ENCODE data around the gene ZNF521.
"Not testable (repeated sequence)": the region's sequence is repeated elsewhere in the genome, so short reads cannot be mapped to it uniquely, and the experiment has no call there.

Gene ZNF521

DNA sequence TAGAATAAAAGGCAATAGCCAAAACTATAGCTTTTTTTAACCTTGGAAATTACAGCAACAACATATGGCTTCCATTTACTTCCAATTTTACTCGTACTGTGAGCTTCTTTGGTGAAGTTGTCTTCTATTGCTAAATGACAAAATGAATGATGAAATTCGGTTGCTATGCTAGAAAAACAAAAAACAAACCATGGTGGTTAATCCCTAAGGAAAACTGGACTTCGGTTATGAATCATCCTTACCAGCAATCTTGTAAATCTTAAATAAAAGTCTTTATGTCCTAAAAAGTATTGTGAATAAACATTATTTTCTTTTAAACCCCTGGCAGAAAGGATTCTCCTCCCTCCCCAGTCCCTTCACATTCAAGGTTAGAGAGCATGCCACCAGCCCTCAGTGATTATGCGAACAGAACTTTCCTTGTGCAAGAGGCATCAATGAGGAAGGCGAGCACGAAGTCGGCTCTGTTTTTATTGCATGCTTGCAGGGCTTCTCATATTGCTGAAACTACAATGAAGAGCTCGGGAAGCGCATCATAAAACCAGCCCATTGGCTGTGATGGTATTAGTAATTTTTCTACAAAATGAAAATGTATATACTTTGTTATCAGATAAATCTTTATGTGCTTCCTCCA is 62.9 kb downstream of the ZNF521 start:
- DNase-seq (ENCODE audit: low spot score), result no peak

DNA sequence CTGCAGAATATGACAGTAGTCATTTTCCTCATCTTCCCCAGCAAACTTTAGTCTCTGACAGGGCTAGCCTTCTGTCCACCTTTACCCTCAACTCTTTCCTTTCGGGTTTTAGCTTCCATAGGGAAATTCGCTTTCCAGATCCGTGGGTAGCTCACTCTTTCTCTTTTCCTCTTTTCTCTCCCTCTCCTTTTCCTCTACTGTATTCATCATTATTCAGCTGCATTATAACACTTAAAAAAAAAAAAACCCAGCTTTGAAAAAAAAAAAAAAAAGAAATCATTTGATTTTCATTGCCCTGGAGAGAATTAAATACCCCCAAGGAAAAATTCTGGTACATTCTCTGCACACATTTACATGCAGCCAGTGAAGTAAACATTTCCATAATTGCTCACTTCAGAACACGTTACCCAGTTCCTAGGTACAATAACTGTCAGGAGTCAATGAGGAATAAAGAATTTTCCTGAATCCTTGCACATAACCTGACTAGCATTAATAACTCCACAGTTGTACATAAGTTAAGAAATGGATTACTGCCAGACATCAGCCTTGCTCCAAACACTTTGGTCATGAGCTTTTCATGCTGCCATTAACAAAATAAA is 63.5 kb downstream of the ZNF521 start:
- DNase-seq (ENCODE audit: low spot score), result no peak

DNA sequence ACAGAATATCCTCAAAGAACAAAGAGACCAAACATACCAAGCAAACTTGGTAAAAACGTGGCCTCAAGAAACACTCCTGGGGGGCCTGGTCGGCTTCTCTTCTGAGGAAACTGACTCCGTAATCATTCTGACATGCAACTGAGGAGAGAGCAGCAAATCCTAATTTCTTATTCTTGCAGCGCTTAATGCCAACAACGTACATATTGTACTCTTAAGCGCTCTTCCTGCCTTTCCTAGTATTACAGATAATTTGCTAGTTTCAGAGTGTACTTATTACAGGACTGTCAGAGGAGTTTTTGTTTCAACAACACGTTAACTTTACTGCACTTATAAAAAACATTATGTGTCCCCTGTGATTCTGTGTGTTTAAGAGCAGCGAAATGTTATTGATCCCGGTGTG is 64.9 kb downstream of the ZNF521 start:
- DNase-seq (ENCODE audit: low spot score), result no peak

DNA sequence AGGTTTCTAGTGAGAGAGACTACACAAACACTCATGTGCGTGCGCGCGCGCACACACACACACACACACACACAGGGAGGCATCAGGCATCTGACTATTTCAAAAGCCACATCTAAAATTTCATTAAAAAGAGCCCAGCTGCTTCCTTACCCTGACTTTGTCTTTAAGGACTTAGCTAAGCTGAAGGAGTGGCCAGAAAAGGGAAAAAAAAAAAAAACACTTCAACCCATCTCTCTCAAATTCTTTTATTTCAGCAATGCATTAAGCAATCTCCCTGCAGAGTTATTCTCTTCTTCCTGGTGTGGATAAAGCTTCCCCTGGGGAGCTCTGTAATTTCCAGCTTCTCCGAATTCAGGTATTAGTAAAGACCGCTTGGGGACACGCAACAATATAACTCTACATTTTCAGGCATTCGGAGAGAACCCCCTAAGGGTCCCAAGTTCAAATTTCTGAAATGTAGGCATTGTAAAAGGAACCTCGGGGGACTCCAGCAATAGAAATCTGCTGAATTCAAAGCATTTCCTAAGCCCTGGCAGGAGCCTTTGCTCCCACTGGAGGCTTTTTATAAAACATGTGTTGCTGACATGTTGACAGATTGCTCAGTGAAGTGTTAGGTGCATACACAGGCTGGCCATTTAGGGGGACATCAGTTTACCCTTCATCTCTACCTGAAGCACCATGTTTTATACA is 67.0 kb downstream of the ZNF521 start:
- no peak for DNase-seq (ENCODE audit: low spot score)

DNA sequence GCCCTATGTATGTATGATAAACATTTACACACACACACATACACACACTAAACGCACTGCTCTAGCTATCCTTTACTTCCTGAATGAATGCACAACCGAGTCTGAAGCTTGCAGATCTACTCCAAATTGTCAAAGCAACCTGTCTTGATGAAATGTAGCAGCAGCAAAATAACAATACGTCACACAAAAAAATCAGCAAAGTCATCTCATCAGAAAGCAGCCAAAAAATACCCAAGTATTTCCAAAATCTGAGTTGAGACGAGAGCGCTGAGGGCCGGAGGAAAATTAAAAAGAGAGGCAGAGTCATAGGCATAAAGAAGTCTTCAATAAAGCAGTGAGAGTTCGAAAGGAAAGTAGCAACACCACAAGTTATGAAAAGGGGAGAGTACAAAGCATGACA is 67.7 kb downstream of the ZNF521 start:
- DNase-seq (ENCODE audit: low spot score), result no peak

GRCh38 chr18:25283781-25284180 is 68.2 kb downstream of the ZNF521 start:
- DNase-seq (ENCODE audit: low spot score), result no peak

DNA sequence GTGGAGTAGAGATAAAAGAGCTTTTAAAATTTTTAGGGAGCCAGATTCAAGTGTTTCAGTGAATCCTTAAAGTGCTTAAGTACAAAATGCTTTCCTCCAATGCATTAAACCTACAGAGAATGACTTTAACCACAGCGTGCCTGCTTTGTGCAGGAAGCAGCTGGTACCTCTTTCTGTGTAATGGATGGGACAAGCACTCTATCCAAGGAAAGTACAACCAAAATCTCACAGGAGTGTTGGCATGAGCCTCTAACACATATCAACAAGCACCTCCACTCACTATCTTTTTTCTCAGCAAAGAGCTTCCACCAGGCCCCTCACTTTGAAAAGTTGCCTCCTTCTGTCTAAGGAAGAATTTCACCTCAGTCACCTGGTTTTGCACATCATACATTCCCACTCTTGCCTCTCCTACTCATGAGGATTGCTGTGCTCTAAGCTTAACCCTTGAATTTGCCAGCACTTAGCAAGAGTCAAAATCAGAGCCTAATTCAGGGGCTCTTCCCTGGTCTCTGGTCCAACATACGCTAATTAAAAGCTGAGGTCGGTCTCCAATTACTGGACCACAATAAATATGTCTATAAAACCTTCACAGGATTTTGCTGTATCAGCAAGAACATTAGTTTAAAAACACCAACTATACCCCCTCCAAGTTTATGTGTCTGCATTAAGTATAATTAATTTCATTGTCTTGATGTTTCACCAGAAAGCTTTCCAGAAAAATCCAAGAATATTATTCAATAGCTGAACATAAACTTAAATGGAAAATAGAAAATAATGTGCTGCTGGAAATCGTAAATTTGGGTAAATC is 68.9 kb downstream of the ZNF521 start:
- DNase-seq (ENCODE audit: low spot score), result no peak

GRCh38 chr18:25282282-25282681 is 69.7 kb downstream of the ZNF521 start:
- DNase-seq (ENCODE audit: low spot score), result no peak

DNA sequence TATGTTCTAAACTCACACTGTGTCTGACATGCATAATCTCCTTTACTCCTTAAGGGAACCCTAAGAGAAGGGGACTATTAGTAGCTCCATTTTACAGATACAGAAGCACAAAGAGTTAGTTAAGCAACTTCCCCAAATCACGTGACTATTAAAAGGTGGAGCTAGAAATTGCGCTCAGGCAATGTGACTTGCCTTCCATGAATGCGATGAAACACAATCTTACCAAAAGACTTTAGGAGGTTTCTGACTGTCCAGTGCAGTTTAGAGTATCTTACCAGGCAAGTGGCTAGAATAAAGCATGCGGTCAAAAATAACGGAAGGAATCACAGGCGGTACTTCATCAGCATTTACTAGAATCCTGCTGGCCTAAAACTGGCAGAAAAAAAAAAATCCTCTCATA is 70.4 kb downstream of the ZNF521 start:
- no peak for DNase-seq (ENCODE audit: low spot score)

DNA sequence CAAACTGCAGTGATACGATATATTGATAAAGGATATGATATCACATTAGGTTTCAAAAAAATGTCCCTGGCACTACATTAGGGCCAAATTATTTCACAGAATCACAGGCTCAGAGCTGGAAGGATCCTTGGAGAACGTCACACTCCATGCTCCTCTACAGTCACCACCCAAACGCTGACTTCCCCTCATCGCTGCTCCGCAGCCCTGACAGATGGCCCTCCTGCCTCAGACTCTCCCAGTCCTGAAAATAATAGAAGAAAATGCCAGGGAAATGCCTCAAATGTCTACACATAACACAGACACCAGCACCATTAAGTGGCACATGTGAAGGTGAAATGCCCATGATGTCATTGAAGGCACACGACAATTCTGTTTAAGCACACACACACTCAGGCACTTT is 72.0 kb downstream of the ZNF521 start:
- no peak for DNase-seq (ENCODE audit: low spot score)

GRCh38 chr18:25279556-25279955 is 72.4 kb downstream of the ZNF521 start:
- no peak for DNase-seq (ENCODE audit: low spot score)

- DNase-seq (ENCODE audit: low spot score), result no peak
Measured at GRCh38 chr18:25279133-25279532, 72.8 kb downstream of the ZNF521 start.

DNA sequence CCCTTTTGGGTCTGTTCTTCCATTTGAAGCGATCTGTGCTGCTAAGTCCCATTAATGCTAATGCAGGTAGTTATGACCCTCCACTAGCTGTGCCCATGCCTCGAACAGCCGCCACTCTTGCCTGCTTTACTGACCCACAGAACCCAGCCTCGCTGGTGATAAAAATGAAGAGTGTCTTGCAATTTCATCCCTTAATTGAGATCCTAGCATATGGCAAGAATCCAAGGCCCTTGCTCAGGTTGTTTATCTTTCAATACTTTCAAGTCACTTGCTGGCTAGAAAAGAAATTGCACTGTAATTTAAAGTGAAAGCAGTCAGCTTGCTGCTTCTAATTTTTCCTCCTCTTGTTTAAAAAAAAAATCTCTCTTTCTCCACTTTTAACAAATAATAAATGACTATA is 73.6 kb downstream of the ZNF521 start:
- DNase-seq (ENCODE audit: low spot score), result no peak

GRCh38 chr18:25275412-25276001 is 76.5 kb downstream of the ZNF521 start:
- DNase-seq (ENCODE audit: low spot score), result no peak

DNA sequence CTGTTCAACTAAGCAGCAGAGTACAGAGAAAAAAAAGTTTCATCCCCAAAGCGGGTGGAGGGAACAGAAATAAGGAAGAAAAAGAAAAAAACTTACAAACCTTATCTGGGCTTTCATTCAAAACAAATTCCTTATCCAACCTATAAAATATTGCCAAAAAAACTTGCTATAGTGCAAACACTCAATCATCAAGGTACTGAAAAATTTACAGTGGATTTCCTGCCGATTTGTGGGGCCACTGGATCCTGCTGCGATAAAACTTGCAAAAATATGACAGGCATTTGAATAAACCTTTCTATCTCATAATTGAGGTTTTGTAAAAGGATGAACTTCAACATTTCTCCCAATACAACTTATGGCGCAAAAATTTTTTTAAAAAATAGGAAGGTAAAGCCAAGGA is 77.0 kb downstream of the ZNF521 start:
- no peak for DNase-seq (ENCODE audit: low spot score)

DNA sequence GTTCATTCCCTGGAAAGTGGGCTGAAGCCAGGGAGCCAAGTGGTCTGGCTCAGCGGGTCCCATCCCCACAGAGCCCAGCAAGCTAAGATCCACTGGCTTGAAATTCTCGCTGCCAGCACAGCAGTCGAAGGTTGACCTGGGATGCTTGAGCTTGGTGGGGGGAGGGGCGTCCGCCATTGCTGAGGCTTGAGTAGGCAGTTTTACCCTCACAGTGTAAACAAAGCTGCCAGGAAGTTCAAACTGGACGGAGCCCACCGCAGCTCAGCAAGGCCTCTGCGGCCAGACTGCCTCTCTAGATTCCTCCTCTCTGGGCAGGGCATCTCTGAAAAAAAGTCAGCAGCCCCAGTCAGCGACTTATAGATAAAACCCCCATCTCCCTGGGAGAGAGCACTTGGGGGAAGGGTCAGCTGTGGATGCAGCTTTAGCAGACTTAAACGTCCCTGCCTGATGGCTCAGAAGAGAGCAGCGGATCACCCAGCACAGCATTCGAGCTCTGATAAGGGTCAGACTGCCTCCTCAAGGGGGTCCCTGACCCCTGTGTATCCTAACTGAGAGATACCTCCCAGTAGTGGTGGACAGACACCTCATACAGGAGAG is 84.9 kb downstream of the ZNF521 start:
- DNase-seq (ENCODE audit: low spot score), result not testable (repeated sequence)

DNA sequence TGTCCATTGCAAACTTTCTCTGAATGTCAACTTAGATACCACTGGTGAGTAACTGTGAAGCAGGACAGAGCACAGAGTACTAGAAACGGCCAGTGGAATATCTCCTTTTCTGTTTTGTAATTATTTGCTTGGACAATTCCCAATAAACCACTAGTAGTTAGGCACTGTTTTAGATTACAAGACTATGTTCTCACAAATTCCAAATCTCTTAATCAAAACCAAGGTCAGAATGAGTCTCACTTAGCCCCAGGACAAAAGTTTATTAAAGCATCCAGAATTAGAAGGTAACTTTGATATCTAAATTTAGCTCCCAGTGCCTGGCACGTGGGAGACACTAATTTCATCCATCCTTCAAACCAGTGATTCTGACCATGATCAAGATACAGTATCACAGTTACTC is 89.0 kb downstream of the ZNF521 start:
- no peak for DNase-seq (ENCODE audit: low spot score)

- no peak for DNase-seq (ENCODE audit: low spot score)
Measured at GRCh38 chr18:25261768-25262167, 90.2 kb downstream of the ZNF521 start.

DNA sequence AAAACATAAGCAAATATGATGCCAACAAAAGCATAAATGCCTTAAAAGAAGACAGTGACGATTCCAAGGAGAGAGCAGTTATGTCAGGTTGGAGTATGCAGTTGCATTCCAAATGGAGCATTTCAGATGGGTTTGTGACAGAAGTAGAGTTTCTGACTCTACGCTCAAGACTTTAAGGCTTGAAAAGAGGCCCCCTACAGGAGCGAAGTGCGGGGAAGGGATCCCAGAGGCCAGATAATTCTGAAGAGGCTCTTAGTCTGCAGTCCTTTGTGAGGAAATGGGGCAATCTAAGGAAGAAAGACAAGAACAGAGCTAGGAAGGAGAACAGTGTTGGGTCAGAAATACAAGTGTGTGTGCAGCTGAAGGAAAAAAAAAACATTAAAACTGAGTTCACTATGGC is 95.5 kb downstream of the ZNF521 start:
- no peak for DNase-seq (ENCODE audit: low spot score)

GRCh38 chr18:25253779-25254178 is 98.2 kb downstream of the ZNF521 start:
- no peak for DNase-seq (ENCODE audit: low spot score)

GRCh38 chr18:25253136-25253535 is 98.8 kb downstream of the ZNF521 start:
- no peak for DNase-seq (ENCODE audit: low spot score)

DNA sequence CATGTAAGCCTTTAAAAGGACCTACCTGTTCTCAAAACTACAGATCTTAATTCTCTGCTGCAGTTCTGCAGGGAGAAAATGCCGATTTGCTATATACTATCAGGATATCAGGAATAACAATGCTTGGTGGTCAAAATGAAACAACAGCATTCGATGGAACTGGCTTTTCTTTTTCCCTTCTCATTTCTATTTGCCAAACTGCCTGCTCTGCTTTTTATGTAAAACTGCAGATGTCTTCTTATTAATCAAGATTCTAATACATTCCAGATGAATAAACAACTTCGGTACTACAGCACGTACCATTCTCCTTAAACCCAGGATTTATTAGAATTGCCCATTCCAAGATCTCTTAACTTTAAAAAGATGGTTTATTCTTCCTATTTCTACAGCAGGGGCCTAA is 100.9 kb downstream of the ZNF521 start:
- no peak for DNase-seq (ENCODE audit: low spot score)
